RWPE1 (cell line): ENCODE measurements around the gene TMEM132C.

Source experiments
- CTCF ChIA-PET: fragments of 350-600 bp; sonication (Branson Sonifier 250); formaldehyde crosslinking; extraction: SDS; loops from one replicate; lab custom pipeline; 2021; lab: Yijun Ruan, JAX
- POLR2A ChIA-PET: fragments of 400-600 bp; formaldehyde crosslinking; extraction: SDS; loops from one replicate; lab custom pipeline; 2020; ENCODE audit warnings: antibody characterized with exemption; ENCODE audit not compliant: low non-redundant PET; lab: Yijun Ruan, JAX
- DNase-seq: peaks from one replicate; pipeline ENCODE4 v3.0.0; 2012; ENCODE audit warnings: low spot score
- H3K27ac ChIP-seq: fragments of 450-650 bp; 2 replicates; pipeline ENCODE4 v1.5.1; 2017
- CTCF ChIP-seq: fragments of 450-650 bp; conservative IDR thresholded peaks from 2 replicates; pipeline ENCODE4 v1.5.1; 2017; ENCODE audit warnings: low read depth, mild to moderate bottlenecking

Gene TMEM132C

GRCh38 chr12:128621304-128621703, 354.3 kb downstream of the TMEM132C start:
- no peak for TF ChIP-seq CTCF
- H3K27ac ChIP-seq: no peak overlapping the region
- ChIA-PET CTCF (no interaction called here), POLR2A (no interaction called here)
- DNase-seq: no peak

GRCh38 chr12:128623748-128624147, 356.8 kb downstream of the TMEM132C start:
- no peak overlapping the region for H3K27ac ChIP-seq
- CTCF ChIA-PET: no interaction called here
- POLR2A ChIA-PET: no interaction called here
- DNase-seq: no peak
- TF ChIP-seq CTCF: no peak

DNA sequence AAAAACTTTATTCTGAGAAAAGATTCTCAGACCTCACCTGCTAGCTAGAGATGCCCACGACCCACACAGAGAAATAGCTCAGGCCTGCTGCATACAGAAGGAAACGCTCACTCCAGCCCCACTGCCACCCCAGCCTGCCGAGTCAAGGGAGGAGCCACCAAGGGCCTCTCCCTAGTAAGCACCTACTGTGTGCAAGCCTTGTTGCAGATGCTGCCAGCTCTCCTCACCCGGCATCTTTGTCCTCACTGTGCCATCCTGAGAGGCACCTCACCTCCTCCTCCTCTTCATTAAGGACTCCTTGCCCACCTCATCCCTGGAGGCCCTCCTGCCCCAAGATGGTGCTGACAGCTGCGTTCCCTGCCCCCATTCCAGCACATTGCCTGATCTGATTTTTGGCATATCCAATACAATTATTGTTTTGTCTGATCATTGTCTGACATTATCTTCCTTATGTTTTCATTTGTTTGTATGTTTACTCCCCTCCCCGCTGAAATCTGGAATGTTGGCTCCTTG, 359.9 kb downstream of the TMEM132C start:
- ChIA-PET CTCF (no interaction called here), POLR2A (no interaction called here)
- no peak overlapping the region for H3K27ac ChIP-seq
- TF ChIP-seq CTCF: no peak
- no peak for DNase-seq

DNA sequence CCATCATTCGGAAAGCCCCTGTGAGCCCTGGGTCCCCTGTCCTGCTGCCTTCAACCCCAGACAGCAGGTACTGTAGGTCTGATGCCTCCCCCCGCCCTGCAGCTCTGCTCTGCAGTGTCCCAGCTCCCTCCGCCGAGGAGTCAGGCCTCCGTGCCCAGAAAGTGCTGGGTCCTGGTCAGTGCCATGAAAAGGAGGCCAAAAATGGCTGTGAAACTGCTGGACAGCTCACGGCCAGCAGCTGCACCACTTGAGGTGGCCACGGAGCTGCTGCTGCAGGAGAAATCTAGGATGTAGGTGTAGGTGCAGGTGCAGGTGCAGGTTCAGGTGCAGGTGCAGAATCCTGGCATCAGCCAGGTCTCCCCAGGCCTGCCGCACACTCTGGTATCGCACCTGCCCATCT, 360.7 kb downstream of the TMEM132C start:
- CTCF ChIA-PET: no interaction called here
- H3K27ac ChIP-seq: no peak overlapping the region
- POLR2A ChIA-PET: no interaction called here
- TF ChIP-seq CTCF: no peak
- no peak for DNase-seq

GRCh38 chr12:128629979-128630378, 363.0 kb downstream of the TMEM132C start:
- H3K27ac ChIP-seq: no peak overlapping the region
- DNase-seq: no peak
- CTCF ChIA-PET: interaction anchor here (0.7 kb wide), 1 partner anchor 719 kb away, joined by 3 read pairs; no protein-coding TSS in a partner anchor
- POLR2A ChIA-PET: no interaction called here
- no peak for TF ChIP-seq CTCF

DNA sequence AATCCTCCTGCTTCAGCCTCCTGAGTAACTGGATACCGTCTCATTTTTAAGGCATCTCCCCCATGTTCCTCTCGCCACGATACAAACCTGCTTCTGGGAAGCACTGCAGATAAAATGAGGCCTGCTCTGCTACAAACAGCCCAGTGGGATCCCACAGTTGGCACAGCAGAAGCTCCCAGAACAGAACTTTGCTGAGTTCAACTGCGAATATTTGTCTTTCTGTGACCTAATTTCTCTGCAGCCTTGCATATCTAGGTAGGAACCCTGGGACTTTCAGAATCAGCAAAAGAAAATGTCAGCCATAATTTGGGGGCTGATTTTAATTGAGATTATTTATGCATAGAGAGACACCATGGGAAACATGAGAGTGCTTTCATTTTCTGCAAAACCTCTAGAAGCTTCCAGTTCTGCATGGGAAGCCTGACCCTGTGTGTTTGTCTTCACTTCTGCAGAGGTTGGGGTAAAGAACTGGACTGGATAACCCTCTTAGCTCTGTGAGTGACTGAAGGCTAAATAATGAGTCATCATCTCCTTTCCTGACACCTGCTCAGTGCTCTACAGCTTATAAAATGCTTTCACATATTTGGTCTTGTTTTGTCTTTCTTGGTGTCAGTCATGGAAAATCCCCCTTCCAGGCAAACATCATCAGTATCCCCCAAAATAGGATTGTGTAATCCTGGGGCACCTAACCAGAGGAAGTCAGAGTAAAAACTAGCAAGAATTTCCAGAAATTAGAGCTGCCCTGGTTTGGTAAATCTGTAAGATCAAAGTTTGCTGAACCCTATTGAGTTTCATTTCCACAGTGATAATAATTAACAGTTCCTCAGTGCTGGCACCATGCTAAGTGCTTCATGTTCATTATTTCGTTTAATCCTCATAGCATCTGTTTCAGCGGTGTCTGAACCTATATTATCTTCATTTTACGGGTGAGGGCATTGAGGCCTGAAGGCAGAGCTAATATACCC, 371.0 kb downstream of the TMEM132C start:
- DNase-seq: no peak
- ChIA-PET POLR2A (no interaction called here), CTCF (no interaction called here)
- no peak for TF ChIP-seq CTCF
- H3K27ac ChIP-seq: no peak overlapping the region
